Prostate gland (tissue), 2 donors: Measurements from ENCODE around the gene SH2D3A.

ENCODE experiments used
- POLR2A ChIP-seq: fragments of 450-650 bp; IDR thresholded peaks from one replicate; pipeline ENCODE4 v1.6.1; 2016; ENCODE audit warnings: antibody characterized with exemption, mild to moderate bottlenecking
- TF ChIP-seq, protein P1 (sequence below), 4 experiments: fragments of 200-600 bp in 2 of 4; fragments of 450-650 bp in 2 of 4; sonication (generic) in 2 of 4; IDR thresholded peaks; 1 replicate in 3 of 4; 2 replicates in 1 of 4; pipeline ENCODE4 v1.5.1; 2016 to 2019; ENCODE audit warnings: antibody characterized with exemption in 4 of 4, mild to moderate bottlenecking in 2 of 4, moderate library complexity in 2 of 4

DNA sequence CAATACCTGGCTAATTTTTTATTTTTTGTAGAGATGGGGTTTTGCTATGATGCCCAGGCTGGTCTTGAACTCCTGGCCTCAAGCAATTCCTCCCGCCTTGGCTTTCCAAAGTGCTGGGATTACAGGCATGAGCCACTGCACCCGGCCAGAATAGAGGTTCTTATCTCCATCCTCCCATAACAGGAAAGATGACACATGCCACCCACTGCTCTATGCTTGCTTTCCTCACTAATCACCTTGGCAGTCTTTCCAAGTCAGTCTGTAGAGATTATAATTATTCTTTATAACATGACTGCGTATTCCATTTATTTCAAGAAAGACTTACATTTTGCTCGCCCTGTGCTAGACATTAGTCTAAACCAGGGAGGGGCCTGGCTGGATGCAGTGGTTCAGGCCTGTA is 12.0 kb upstream of the SH2D3A start:
- TF ChIP-seq, protein P1, sequence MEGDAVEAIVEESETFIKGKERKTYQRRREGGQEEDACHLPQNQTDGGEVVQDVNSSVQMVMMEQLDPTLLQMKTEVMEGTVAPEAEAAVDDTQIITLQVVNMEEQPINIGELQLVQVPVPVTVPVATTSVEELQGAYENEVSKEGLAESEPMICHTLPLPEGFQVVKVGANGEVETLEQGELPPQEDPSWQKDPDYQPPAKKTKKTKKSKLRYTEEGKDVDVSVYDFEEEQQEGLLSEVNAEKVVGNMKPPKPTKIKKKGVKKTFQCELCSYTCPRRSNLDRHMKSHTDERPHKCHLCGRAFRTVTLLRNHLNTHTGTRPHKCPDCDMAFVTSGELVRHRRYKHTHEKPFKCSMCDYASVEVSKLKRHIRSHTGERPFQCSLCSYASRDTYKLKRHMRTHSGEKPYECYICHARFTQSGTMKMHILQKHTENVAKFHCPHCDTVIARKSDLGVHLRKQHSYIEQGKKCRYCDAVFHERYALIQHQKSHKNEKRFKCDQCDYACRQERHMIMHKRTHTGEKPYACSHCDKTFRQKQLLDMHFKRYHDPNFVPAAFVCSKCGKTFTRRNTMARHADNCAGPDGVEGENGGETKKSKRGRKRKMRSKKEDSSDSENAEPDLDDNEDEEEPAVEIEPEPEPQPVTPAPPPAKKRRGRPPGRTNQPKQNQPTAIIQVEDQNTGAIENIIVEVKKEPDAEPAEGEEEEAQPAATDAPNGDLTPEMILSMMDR (IDR thresholded peaks at IDR 0.05): no peak
- TF ChIP-seq POLR2A: no peak
